Coronary artery (tissue), 2 donors: ENCODE measurements around the gene SYNPR.

Experiments
- DNase-seq: peaks from one replicate; pipeline ENCODE4 v3.0.0-alpha.2; 2017; ENCODE audit warnings: low spot score
- H3K27ac ChIP-seq, 2 donors: fragments of 200-600 bp; sonication (generic); one replicate each; pipeline ENCODE4 v1.5.1; 2016 to 2019
- H3K4me3 ChIP-seq: fragments of 200-600 bp; sonication (generic); 2 replicates; pipeline ENCODE4 v1.5.1; 2016; ENCODE audit warnings: mild to moderate bottlenecking, moderate library complexity
- TF ChIP-seq, protein P1 (sequence below): fragments of 200-600 bp; sonication (generic); IDR thresholded peaks from one replicate; pipeline ENCODE4 v1.5.1; 2019; ENCODE audit warnings: antibody characterized with exemption

Gene SYNPR

GRCh38 chr3:63474828-63475518, 196.9 kb downstream of the SYNPR start:
- TF ChIP-seq, protein P1, sequence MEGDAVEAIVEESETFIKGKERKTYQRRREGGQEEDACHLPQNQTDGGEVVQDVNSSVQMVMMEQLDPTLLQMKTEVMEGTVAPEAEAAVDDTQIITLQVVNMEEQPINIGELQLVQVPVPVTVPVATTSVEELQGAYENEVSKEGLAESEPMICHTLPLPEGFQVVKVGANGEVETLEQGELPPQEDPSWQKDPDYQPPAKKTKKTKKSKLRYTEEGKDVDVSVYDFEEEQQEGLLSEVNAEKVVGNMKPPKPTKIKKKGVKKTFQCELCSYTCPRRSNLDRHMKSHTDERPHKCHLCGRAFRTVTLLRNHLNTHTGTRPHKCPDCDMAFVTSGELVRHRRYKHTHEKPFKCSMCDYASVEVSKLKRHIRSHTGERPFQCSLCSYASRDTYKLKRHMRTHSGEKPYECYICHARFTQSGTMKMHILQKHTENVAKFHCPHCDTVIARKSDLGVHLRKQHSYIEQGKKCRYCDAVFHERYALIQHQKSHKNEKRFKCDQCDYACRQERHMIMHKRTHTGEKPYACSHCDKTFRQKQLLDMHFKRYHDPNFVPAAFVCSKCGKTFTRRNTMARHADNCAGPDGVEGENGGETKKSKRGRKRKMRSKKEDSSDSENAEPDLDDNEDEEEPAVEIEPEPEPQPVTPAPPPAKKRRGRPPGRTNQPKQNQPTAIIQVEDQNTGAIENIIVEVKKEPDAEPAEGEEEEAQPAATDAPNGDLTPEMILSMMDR, result no peak
- no peak overlapping the region for H3K4me3 ChIP-seq
- no peak overlapping the region for H3K27ac ChIP-seq
- no peak for DNase-seq

GRCh38 chr3:63477494-63478129, 199.5 kb downstream of the SYNPR start:
- TF ChIP-seq, protein P1, result no peak
- no peak overlapping the region for H3K4me3 ChIP-seq
- DNase-seq, result no peak
- H3K27ac ChIP-seq, result no peak overlapping the region

GRCh38 chr3:63478990-63479660, 201.0 kb downstream of the SYNPR start:
- H3K27ac ChIP-seq, result no peak overlapping the region
- no peak for DNase-seq
- H3K4me3 ChIP-seq, result no peak overlapping the region
- TF ChIP-seq, protein P1, result no peak

DNA sequence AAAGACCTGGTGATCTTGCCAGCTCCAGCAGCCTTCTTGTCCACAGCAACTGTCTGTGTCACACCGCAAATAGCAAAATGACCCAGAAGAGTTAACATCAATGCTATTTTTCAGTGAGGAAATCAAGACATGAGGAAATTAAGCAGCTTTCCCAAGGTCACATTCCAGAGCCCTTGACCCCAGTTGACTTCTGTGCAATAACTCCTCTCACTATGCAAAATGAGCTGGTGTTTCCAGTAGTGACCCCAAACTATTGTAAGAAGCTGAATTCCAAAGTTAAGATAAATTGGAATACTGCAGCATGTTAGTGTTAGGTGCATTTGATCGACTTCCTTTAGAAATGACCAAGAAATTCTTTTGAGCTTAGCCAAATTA, 201.5 kb downstream of the SYNPR start:
- DNase-seq, result no peak
- TF ChIP-seq, protein P1, result no peak
- Histone ChIP-seq H3K27ac (no peak overlapping the region), H3K4me3 (no peak overlapping the region)

DNA sequence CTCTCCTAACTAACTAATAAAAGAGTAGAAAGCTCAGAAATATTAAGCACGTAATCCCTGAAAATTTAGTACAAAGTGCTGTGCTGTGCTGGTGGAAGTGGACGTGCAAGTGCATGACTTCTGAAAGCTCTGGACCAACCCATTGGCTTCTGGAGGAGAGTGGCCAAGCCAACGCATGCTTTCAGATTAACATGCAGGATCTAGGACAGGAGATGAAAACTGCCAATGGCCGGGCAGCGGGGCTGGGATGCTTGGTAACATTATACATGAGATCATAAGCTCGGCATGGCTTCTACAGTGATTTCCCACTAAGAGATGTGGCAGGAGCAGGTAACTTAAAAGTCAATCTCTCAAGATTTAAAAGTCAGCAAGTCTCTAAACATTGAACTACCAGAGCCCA, 203.5 kb downstream of the SYNPR start:
- DNase-seq, result no peak
- TF ChIP-seq, protein P1, result no peak
- H3K27ac ChIP-seq, result no peak overlapping the region
- H3K4me3 ChIP-seq, result no peak overlapping the region

DNA sequence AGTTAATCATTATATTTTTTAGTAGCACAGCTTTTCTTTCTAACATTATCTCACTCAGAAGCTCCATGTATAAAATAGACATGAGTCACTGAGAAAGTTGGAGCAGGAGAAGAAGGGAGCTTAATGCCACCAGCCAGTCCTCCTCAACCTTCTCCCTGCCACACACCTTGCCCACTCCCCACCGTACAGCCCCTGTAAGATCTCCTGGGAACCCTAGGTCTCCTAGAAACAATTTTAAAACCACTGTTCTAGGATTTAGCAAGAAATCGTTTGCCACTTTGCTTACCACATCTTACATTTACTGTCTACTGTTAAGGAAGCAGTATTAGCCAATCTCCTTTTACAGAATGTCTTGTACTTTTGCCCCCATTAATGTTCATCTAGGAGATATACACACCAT, 204.2 kb downstream of the SYNPR start:
- DNase-seq, result no peak
- Histone ChIP-seq H3K4me3 (no peak overlapping the region), H3K27ac (no peak overlapping the region)
- TF ChIP-seq, protein P1, result no peak
